WTC11 (cell line): Measurements from ENCODE around the gene BMPER. TPM values are rescaled to one million over a fixed set of nuclear protein-coding genes. Genes with fewer than 3 reads are reported as not detected.

Experiments used
- ATAC-seq: fragments of 200-7000 bp; cut with Tn5 transposase; 2 replicates; pipeline ENCODE4 v1.10.0; 2021; ENCODE audit warnings: mild to moderate bottlenecking, moderate library complexity
- CTCF ChIA-PET: fragments of 300-600 bp; sonication (Branson Sonifier 250); formaldehyde crosslinking; loops from one replicate; lab custom pipeline; 2021; ENCODE audit warnings: antibody characterized with exemption; lab: Charles Lee
- POLR2A ChIA-PET: fragments of 350-600 bp; sonication (Branson Sonifier 250); formaldehyde crosslinking; loops from one replicate; lab custom pipeline; 2021; ENCODE audit warnings: antibody characterized with exemption; lab: Charles Lee
- DNase-seq: peaks from one replicate; pipeline ENCODE4 v3.0.0; 2021; ENCODE audit warnings: low spot score
- H3K27ac Mint-ChIP-seq: 2 replicates; pipeline ENCODE4 v1.8.0; 2021; ENCODE audit warnings: mixed read lengths
- H3K27me3 Mint-ChIP-seq: 2 replicates; pipeline ENCODE4 v1.8.0; 2021; ENCODE audit warnings: low read depth, mild to moderate bottlenecking, moderate library complexity, mixed read lengths
- H3K36me3 Mint-ChIP-seq: 2 replicates; pipeline ENCODE4 v1.8.0; 2021; ENCODE audit warnings: mixed read lengths
- H3K4me1 Mint-ChIP-seq: 2 replicates; pipeline ENCODE4 v1.8.0; 2022; ENCODE audit warnings: mixed read lengths
- H3K4me3 Mint-ChIP-seq: 2 replicates; pipeline ENCODE4 v1.8.0; 2021; ENCODE audit warnings: mild to moderate bottlenecking, moderate library complexity, mixed read lengths
- H3K9me3 Mint-ChIP-seq: 2 replicates; pipeline ENCODE4 v1.8.0; 2021; ENCODE audit warnings: mixed read lengths
- OVOL2 ChIP-seq: fragments of 250-450 bp; sonication (Bioruptor Pico); IDR thresholded peaks from 2 replicates; pipeline ENCODE4 v1.9.0; 2021; ENCODE audit warnings: mild to moderate bottlenecking, borderline replicate concordance
- RORB ChIP-seq: fragments of 250-450 bp; sonication (Bioruptor Pico); IDR thresholded peaks from 2 replicates; pipeline ENCODE4 v1.9.0; 2021; ENCODE audit warnings: mild to moderate bottlenecking
- ZNF219 ChIP-seq: sonication (generic); formaldehyde crosslinking; IDR thresholded peaks from 2 replicates; pipeline ENCODE4 v1.8.0; 2023; ENCODE audit warnings: missing genetic modification reagents, mild to moderate bottlenecking, borderline replicate concordance
- ZNF416 ChIP-seq: fragments of 250-450 bp; sonication (Bioruptor Pico); IDR thresholded peaks from 2 replicates; pipeline ENCODE4 v1.9.0; 2021; ENCODE audit warnings: mild to moderate bottlenecking, inconsistent platforms
- total RNA-seq: library from RNA; stranded (reverse); gene quantifications from 3 replicates; pipeline ENCODE4 v1.2.3, GENCODE V29; 2021
- TF ChIP-seq, protein P1 (sequence below): fragments of 200-600 bp; IDR thresholded peaks from 2 replicates; pipeline ENCODE4 v1.8.0; 2022; ENCODE audit warnings: antibody characterized with exemption
- TF ChIP-seq, protein P2 (sequence below): fragments of 250-450 bp; sonication (Bioruptor Pico); IDR thresholded peaks from 2 replicates; pipeline ENCODE4 v1.9.0; 2021; ENCODE audit warnings: mild to moderate bottlenecking, borderline replicate concordance
- TF ChIP-seq, protein P3 (sequence below): sonication (generic); formaldehyde crosslinking; IDR thresholded peaks from 2 replicates; pipeline ENCODE4 v1.8.1; 2022; ENCODE audit warnings: missing genetic modification reagents, borderline replicate concordance
- TF ChIP-seq, protein P4 (sequence below): sonication (generic); formaldehyde crosslinking; IDR thresholded peaks from 2 replicates; pipeline ENCODE4 v1.8.1; 2023; ENCODE audit warnings: mild to moderate bottlenecking, missing genetic modification reagents, moderate library complexity
- TF ChIP-seq, protein P5 (sequence below): sonication (generic); formaldehyde crosslinking; IDR thresholded peaks from 2 replicates; pipeline ENCODE4 v1.8.1; 2022; ENCODE audit warnings: low read depth, missing genetic modification reagents, borderline replicate concordance
- TF ChIP-seq, protein P6 (sequence below): sonication (generic); formaldehyde crosslinking; IDR thresholded peaks from 2 replicates; pipeline ENCODE4 v1.8.0; 2023; ENCODE audit warnings: missing genetic modification reagents, mild to moderate bottlenecking, borderline replicate concordance
- TF ChIP-seq, protein P7 (sequence below): sonication (generic); formaldehyde crosslinking; IDR thresholded peaks from 2 replicates; pipeline ENCODE4 v1.8.1; 2023; ENCODE audit warnings: mild to moderate bottlenecking, missing genetic modification reagents

The BMPER gene
- total RNA-seq, 1 experiment from 2014 or later, result 1.9 TPM

DNA sequence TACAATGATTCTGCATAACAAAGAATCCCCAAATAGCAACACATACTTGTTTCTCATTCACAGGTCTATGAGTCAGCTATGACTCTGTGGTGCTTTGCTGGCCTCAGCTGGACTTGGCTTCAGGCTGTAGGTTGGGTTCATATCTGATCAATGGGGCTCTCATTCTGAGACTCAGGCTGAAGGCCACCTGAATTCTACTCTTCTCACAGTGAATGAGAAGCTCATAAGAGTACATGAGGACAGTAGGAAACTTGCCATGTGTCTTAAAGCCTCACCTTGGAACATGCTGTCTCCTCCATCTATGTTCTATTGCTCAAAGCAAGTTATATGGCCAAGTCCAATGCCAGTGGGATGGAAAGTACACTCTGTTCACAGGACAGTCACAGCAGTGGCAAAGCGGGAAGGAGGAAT, 292.9 kb downstream of the BMPER start:
- ChIA-PET CTCF (no interaction called here), POLR2A (no interaction called here)
- no peak overlapping the region for H3K4me3 Mint-ChIP-seq
- H3K4me1 Mint-ChIP-seq, result peaks cover 4% of the 10 kb centered on the region; the same call in 1 of the 2 replicates
- no peak for TF ChIP-seq OVOL2 (CRISPR knock-in tag)
- TF ChIP-seq RORB, result no peak
- TF ChIP-seq, protein P1, sequence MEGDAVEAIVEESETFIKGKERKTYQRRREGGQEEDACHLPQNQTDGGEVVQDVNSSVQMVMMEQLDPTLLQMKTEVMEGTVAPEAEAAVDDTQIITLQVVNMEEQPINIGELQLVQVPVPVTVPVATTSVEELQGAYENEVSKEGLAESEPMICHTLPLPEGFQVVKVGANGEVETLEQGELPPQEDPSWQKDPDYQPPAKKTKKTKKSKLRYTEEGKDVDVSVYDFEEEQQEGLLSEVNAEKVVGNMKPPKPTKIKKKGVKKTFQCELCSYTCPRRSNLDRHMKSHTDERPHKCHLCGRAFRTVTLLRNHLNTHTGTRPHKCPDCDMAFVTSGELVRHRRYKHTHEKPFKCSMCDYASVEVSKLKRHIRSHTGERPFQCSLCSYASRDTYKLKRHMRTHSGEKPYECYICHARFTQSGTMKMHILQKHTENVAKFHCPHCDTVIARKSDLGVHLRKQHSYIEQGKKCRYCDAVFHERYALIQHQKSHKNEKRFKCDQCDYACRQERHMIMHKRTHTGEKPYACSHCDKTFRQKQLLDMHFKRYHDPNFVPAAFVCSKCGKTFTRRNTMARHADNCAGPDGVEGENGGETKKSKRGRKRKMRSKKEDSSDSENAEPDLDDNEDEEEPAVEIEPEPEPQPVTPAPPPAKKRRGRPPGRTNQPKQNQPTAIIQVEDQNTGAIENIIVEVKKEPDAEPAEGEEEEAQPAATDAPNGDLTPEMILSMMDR, result no peak
- TF ChIP-seq, protein P2, sequence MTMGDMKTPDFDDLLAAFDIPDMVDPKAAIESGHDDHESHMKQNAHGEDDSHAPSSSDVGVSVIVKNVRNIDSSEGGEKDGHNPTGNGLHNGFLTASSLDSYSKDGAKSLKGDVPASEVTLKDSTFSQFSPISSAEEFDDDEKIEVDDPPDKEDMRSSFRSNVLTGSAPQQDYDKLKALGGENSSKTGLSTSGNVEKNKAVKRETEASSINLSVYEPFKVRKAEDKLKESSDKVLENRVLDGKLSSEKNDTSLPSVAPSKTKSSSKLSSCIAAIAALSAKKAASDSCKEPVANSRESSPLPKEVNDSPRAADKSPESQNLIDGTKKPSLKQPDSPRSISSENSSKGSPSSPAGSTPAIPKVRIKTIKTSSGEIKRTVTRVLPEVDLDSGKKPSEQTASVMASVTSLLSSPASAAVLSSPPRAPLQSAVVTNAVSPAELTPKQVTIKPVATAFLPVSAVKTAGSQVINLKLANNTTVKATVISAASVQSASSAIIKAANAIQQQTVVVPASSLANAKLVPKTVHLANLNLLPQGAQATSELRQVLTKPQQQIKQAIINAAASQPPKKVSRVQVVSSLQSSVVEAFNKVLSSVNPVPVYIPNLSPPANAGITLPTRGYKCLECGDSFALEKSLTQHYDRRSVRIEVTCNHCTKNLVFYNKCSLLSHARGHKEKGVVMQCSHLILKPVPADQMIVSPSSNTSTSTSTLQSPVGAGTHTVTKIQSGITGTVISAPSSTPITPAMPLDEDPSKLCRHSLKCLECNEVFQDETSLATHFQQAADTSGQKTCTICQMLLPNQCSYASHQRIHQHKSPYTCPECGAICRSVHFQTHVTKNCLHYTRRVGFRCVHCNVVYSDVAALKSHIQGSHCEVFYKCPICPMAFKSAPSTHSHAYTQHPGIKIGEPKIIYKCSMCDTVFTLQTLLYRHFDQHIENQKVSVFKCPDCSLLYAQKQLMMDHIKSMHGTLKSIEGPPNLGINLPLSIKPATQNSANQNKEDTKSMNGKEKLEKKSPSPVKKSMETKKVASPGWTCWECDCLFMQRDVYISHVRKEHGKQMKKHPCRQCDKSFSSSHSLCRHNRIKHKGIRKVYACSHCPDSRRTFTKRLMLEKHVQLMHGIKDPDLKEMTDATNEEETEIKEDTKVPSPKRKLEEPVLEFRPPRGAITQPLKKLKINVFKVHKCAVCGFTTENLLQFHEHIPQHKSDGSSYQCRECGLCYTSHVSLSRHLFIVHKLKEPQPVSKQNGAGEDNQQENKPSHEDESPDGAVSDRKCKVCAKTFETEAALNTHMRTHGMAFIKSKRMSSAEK (CRISPR knock-in tag), result no peak
- TF ChIP-seq, protein P3, sequence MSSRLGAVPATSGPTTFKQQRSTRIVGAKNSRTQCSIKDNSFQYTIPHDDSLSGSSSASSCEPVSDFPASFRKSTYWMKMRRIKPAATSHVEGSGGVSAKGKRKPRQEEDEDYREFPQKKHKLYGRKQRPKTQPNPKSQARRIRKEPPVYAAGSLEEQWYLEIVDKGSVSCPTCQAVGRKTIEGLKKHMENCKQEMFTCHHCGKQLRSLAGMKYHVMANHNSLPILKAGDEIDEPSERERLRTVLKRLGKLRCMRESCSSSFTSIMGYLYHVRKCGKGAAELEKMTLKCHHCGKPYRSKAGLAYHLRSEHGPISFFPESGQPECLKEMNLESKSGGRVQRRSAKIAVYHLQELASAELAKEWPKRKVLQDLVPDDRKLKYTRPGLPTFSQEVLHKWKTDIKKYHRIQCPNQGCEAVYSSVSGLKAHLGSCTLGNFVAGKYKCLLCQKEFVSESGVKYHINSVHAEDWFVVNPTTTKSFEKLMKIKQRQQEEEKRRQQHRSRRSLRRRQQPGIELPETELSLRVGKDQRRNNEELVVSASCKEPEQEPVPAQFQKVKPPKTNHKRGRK, result no peak
- TF ChIP-seq, protein P4, sequence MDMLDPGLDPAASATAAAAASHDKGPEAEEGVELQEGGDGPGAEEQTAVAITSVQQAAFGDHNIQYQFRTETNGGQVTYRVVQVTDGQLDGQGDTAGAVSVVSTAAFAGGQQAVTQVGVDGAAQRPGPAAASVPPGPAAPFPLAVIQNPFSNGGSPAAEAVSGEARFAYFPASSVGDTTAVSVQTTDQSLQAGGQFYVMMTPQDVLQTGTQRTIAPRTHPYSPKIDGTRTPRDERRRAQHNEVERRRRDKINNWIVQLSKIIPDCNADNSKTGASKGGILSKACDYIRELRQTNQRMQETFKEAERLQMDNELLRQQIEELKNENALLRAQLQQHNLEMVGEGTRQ, result no peak
- TF ChIP-seq, protein P5, sequence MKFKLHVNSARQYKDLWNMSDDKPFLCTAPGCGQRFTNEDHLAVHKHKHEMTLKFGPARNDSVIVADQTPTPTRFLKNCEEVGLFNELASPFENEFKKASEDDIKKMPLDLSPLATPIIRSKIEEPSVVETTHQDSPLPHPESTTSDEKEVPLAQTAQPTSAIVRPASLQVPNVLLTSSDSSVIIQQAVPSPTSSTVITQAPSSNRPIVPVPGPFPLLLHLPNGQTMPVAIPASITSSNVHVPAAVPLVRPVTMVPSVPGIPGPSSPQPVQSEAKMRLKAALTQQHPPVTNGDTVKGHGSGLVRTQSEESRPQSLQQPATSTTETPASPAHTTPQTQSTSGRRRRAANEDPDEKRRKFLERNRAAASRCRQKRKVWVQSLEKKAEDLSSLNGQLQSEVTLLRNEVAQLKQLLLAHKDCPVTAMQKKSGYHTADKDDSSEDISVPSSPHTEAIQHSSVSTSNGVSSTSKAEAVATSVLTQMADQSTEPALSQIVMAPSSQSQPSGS (CRISPR knock-in tag), result no peak
- no peak for TF ChIP-seq ZNF416 (CRISPR knock-in tag)
- TF ChIP-seq ZNF219 (CRISPR knock-in tag), result no peak
- TF ChIP-seq, protein P6, sequence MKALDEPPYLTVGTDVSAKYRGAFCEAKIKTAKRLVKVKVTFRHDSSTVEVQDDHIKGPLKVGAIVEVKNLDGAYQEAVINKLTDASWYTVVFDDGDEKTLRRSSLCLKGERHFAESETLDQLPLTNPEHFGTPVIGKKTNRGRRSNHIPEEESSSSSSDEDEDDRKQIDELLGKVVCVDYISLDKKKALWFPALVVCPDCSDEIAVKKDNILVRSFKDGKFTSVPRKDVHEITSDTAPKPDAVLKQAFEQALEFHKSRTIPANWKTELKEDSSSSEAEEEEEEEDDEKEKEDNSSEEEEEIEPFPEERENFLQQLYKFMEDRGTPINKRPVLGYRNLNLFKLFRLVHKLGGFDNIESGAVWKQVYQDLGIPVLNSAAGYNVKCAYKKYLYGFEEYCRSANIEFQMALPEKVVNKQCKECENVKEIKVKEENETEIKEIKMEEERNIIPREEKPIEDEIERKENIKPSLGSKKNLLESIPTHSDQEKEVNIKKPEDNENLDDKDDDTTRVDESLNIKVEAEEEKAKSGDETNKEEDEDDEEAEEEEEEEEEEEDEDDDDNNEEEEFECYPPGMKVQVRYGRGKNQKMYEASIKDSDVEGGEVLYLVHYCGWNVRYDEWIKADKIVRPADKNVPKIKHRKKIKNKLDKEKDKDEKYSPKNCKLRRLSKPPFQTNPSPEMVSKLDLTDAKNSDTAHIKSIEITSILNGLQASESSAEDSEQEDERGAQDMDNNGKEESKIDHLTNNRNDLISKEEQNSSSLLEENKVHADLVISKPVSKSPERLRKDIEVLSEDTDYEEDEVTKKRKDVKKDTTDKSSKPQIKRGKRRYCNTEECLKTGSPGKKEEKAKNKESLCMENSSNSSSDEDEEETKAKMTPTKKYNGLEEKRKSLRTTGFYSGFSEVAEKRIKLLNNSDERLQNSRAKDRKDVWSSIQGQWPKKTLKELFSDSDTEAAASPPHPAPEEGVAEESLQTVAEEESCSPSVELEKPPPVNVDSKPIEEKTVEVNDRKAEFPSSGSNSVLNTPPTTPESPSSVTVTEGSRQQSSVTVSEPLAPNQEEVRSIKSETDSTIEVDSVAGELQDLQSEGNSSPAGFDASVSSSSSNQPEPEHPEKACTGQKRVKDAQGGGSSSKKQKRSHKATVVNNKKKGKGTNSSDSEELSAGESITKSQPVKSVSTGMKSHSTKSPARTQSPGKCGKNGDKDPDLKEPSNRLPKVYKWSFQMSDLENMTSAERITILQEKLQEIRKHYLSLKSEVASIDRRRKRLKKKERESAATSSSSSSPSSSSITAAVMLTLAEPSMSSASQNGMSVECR (CRISPR knock-in tag), result no peak
- TF ChIP-seq, protein P7, sequence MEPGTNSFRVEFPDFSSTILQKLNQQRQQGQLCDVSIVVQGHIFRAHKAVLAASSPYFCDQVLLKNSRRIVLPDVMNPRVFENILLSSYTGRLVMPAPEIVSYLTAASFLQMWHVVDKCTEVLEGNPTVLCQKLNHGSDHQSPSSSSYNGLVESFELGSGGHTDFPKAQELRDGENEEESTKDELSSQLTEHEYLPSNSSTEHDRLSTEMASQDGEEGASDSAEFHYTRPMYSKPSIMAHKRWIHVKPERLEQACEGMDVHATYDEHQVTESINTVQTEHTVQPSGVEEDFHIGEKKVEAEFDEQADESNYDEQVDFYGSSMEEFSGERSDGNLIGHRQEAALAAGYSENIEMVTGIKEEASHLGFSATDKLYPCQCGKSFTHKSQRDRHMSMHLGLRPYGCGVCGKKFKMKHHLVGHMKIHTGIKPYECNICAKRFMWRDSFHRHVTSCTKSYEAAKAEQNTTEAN (CRISPR knock-in tag), result no peak
- peaks cover 2% of the 10 kb centered on the region for H3K9me3 Mint-ChIP-seq
- ATAC-seq (no peak), DNase-seq (no peak)
- no peaks in the 10 kb centered on the region for H3K36me3 Mint-ChIP-seq
- H3K27me3 Mint-ChIP-seq, result no peaks in the 10 kb centered on the region
- H3K27ac Mint-ChIP-seq, result no peak overlapping the region
